CD1c-positive myeloid dendritic cell (primary cell): ENCODE results near the gene TAF13.
"Not testable (repeated sequence)": the region's sequence is repeated elsewhere in the genome, so short reads cannot be mapped to it uniquely, and the experiment has no call there.

Experiments
- DNase-seq: peaks from one replicate; pipeline ENCODE4 v3.0.0-alpha.2; 2016; ENCODE audit errors: extremely low spot score

TAF13 gene

DNA sequence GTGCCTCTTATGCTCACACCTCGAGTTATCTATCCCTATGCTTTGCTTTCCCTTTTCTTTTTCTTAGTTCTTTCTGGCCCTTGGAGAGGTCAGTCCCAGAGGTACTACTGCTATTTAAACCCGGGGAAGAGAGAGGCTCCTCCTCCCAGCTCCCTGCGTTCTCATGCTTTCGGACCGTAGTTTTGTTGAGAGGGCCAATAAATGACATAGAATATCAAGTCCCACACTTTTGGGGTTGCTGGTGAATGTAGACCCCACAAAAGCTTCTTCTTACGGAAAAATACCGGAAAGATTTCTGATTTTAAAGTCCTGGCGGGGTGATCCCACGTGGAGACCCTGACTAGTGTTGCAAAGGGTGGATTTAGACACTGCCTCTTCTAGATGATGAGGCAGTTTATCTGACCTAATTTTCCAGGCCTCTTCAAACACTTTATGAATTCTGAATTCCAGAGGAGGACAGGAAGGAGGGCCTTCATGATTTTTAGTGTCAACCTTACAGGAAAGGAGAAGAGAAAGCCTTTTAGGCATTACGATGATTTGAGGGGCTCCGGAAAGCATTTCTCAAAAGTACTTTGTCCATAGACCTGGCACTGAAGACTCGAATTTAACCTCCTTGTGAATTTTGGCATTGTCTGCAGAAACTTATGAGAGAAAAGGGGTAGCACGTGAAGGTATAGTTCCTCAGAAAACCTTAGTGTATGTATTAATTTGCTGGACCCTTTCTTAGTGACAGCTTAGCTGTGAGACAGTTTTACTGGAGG lies 15.5 kb upstream of the TAF13 start:
- DNase-seq: peak; percentile 30

DNA sequence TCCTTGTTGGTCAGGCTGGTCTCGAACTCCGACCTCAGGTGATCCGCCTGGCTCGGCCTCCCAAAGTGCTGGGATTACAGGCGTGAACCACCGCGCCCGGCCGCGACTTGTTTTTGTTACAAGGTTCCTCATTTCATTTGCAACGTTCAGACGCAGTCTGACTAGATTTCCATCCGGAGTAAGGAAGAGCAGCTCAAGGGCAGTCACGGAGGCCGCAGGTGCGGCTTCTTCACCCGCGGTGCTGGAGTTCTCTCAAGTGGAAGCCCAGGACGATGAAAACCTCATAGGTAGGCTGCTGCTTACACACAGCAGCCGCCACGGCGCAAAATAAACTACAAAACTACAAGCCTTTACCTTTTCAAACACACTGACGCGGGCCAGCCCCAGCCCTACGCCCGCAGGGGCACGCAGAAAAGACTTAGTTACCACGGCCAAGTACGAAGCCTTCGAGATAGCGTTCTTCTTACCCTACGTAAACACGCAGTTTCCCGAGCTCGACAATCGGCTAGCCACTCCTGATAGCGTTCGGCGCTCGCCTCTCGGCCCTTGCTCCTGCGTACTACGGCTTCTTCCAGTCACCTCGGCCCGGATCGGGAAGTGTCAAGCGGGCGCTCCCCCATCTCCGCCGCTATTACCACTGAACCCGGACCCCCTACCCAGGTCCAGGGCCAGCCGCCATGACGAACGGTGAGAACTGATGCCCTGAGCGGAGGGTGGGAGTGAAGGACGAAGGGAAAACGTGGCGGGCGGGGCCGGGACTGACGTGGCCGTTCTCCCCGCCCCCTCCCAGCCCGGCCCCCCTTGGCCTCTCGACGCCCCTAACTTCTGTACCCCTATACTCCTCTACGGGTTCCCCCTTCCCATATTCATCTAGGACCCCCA lies 14.6 kb upstream of the TAF13 start, which contains the start of gene TMEM167B:
Gene TMEM167B, plus strand, starts transcription at position 569 of the 882 bp plus-strand sequence. Its CDS starts 109 bp downstream, at position 678.
- DNase-seq: peak; percentile 96

DNA sequence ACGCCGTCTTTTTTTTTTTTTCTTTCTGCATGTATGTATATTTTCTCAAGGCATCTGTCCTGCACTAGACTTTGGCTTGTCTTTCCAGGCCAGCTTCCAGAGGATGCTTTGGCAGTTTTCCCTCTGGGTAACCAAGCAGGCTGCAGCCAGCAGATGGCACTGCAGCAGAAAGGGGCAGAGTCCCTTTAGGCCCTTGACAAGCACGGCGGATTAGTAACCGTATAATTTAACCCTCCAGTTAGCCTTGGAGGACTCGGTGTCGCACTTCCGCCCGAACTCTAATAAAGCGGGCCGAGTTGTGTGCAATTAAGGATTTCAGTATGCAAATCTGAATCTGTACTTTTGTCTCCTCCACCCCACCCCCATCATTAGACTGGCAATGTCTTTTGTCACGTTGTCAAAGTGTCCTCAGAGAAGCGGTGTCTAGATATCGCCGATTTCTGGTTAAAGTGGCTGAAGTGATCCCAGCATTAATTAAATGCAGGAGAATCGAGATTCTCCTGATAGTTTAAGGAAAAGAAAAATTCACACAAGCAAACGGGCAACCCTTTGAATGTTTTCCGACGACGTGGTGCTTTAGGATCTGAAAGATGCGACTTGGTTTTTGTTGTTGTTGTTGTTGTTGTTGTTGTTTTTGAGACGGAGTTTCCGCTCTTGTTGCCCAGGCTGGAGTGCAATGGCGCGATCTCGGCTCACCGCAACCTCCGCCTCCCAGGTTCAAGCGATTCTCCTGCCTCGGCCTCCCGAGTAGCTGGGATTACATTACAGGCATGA lies 13.6 kb upstream of the TAF13 start:
- peak; percentile 59 for DNase-seq

DNA sequence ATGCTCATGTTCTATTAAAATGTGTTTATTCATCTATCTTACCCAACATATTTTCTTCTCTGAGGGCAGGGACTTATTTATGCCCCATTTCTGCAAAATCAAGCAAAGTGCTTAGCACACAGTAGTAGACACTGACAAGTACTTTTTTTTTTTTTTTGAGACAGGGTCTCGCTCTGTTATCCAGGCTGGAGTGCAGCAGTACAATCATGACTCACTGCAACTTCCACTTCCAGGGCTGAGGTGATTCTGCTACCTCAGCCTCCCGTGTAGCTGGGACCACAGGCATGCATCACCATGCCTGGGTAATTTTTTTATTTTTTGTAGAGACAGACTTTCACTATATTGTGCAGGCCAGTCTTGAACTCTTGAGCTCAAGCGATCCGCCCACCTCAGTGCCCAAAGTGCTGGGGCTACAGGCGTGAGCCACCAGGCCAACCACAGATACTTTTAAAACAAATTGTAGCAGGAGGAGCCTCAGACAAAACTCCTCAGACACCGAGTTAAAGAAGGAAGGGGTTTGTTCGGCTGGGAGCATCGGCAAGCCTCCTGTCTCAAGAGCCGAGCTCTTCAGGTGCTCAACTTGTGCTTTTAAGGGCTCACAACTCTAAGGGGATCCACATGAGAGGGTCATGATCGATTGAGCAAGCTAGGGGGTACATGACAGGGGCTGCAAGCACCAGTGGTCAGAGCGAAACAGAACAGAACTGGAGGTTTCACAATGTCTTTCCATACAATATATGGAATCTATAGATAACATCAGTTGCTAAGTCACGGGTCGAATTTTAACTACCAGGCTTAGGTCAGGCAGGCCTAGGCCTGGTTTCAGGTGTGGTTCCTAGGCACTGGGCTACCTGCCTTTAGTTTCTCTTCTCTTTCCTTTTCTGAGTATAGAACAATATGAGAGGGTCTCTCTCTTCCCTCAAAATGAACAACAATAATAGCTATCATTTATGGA lies 9.0 kb upstream of the TAF13 start:
- no peak for DNase-seq

DNA sequence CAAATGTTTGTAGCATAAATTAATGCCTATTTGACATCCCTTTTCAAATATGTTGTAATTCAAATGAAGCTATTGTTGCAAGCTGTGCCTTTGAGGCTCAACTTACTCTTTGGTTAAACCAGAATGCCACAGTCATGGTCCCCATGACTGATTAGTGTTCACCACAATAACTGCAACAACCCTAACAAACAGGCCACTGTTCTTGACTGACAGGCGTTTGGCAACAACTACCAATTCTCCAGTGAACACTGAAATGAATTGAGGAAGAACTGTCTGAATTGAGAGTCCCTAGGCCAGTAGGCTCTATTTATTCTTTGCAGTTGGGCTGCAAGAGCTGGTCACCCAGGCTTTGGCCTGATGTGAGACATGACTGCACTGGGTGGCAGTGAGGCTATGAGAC lies 8.1 kb upstream of the TAF13 start:
- DNase-seq: no peak

DNA sequence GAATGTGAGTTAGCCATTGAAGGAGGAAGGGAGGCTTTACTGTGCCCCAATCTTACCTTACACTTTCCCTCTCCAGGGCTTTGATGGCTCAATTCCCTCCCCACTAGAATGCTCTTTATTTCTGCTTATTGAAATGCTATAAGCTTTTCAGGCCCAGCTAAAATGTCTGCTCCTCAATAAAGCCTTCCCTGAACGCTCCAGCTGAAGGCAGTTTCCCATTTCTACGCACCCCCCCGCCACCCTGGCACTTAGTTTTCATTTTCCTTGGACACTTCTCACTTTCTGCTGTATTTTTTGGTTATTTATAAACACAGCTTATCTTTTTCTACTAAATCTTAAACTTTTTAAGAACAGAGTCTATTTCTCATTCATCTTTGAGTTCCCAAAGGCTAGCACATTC lies 7.7 kb upstream of the TAF13 start:
- DNase-seq: no peak

DNA sequence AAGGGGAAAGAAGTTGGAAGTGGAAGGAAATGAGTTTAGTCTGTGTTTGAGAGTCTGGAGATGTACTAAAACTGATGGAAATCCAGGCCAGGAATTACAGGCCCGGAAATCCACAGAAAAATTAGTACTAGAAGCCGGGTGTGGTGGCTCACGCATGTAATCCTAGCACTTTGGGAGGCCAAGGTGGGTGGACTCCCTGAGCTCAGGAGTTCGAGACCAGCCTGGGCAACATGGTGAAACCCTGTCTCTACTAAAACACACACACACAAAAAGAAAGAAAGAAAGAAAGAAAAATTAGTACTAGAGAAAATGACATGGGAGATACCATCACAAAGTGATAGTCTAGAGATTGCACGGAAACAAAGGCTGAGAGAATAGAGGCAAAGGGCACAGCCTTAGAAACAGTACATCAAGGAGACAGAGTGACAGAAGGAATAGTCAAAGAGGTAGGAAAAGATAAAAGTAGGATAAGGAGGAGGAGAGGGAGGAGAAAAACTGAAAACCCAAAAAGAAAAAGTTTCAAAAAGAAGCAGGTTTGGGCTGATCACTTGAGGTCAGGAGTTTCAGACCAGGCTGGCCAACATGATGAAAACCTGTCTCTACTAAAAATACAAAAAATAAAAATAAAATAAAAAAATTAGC lies 4.8 kb upstream of the TAF13 start:
- no peak for DNase-seq

DNA sequence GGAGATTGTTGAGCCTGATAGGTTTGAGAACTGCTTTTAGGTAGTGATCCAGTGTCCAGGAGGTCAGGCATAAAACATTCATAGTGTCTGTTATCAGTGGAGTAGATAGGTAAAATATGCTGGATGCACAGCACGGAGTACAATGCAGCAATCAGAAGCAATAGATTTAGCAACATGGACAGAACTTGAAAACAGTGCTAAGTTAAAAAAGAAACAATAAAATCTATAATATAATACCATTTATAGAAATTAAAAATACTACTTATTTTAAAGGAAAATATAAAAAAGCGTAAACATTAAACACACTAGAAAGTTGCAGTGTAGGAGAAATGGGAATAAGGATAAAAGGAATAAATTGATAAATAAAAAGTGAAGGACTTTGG lies 3.4 kb upstream of the TAF13 start:
- DNase-seq: no peak

DNA sequence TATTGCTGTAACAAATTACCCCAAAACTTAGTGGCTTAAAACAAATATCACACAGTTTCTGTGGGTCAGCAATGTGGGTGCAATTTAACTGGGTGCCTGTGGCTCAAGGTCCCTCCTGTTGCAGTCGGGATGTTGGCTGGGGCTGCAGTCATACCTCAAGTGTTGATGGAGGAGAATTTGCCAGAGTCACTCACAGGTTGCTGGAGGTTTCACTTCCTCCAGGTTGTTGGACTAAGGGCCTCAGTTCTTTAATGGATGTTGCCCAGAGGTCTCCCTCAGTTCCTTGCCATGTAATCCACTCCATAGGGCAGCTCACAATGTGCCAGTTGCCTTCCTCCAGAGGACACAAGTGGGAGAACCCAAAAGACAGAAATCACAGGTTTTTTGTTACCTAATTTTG lies 2.5 kb upstream of the TAF13 start:
- DNase-seq: no peak

DNA sequence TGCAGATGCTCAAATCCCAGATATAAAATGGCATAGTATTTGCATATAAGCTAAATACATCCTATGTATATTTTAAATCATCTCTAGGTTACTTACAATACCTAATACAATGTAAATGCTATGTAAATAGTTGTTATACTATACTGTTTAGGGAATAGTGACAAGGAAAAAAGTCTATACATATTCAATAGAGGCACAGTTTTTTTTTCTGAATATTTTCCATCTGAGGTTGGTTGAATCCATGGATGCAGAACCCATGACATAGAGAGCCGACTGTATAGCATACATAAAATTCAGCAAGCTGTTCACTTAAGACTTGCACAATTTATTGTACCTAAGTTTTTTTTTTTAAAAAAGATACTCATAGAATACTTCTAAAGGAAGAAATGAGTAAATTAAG lies 6.5 kb downstream of the TAF13 start:
- no peak for DNase-seq

DNA sequence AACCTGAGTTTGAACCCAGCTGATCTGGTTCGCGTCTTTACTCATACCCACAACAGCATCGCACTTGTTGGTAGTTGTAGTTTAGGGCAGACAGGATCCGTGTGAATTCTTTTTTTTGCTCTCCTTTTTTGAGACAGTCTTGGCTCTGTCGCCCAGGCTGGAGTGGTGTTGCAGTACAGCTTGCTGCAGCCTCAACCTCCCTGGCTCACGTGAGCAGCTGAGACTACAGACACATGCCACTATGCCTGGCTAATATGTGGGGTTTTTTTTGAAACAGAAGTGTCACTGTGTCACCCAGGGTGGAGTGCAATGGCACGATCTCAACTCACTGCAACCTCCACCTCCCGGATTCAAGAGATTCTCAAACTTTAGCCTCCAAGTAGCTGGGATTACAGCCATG lies 7.9 kb downstream of the TAF13 start:
- DNase-seq: no peak

DNA sequence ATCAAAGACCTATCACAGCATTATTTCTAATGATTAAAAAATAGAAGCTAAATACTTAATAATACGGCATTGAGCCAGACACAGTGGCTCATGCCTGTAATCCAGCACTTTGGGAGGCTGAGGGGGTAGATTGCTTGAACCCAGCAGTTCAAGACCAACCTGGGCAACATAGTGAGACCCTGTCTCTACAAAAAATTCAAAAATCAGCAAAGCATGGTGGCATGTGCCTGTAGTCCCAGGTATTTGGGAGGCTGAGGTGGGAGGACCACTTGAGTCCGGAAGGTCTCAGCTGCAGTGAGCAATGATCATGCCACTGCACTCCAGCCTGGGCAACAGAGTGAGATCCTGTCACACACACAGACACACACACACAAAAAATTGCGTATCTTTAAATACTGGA lies 10.7 kb downstream of the TAF13 start:
- DNase-seq: no peak

DNA sequence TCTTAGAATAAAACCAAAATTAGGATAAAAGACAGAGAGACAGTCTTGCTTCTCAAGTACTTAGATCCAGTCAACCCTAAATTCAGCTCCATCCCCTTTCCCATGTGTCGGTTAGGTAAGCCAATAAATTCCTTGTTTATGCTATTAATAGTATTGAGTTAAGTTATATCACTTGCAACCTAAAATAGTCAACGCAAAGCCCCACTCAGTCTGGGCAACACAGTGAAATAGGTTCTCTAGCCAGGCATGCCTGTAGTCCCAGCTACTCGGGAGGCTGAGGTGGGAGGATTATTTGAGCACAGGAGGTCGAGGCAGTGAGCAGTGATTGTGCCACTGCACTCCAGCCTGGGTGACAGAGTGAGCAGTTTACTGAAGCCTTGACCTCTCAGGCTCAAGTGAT lies 14.6 kb downstream of the TAF13 start:
- DNase-seq: no peak

DNA sequence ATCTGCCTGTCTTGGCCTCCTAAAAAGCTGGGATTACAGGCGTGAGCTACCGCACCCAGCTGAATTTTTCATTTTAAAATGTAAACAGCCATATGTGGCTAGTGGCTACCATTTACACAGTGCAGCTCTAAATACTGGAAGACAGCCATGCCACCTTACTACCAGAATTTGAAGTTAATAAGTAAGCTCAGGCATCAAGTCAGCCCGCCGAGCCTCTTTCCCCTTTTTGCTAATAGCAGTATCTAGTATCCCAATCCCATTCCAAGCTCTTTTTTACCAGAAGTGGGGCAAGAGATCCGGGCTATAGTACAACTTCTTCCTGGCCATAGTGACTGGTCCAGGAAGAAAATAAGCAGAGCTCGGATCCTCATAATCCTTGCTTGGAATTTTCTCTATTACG lies 15.1 kb downstream of the TAF13 start:
- DNase-seq: no peak

DNA sequence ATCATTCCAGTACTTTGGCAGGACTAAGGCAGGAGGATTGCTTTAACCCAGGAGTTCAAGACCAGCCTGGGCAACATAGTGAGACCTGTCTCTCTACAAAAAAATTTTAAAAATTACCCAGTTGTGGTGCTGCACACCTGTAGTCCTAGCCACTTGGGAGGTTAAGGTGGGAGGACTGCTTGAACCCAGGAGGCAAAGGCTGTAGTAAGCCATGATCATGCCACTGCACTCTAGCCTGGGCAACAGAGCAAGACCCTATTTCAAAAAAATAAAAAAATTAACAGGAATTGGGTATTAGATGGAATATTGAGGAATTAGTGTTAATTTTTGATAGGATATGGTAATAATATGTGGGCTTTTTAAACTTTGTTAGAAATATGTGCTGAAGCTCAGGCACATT lies 16.8 kb downstream of the TAF13 start:
- no peak for DNase-seq

DNA sequence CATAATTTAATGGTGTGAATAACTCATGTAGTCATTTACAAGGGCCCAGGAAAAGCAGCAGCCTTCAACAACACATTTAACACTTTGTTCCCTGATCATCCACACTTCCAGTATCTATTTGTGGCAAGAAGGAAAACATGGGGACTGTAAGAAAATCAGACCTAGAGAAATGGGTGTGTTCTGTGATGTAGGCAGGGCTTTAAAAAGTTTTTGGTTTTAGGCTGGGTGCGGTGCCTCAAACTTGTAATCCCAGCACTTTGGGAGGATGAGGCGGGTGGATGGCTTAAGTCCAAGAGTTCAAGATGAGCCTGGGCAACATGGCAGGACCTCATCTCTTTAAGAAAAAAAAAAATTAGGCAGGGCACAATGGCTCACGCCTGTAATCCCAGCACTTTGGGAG lies 19.7 kb downstream of the TAF13 start:
- no peak for DNase-seq

DNA sequence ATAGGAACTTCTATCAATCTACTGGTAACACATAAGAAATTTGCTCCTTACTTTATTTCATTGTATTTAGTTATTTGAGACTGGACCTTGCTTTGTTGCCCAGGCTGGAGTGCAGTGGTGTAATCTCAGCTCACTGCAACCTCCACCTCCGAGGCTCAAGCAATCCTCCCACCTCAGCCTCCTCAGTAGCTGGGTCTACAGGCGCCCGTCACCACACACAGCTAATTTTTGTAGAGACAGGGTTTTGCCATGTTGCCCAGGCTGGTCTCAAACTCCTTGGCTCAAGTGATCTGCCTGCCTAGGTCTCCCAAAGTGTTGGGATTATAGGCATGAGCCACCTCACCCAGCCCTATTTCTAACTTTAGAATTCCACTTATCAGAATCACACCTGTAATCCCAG lies 23.7 kb downstream of the TAF13 start:
- DNase-seq: not testable (repeated sequence)

DNA sequence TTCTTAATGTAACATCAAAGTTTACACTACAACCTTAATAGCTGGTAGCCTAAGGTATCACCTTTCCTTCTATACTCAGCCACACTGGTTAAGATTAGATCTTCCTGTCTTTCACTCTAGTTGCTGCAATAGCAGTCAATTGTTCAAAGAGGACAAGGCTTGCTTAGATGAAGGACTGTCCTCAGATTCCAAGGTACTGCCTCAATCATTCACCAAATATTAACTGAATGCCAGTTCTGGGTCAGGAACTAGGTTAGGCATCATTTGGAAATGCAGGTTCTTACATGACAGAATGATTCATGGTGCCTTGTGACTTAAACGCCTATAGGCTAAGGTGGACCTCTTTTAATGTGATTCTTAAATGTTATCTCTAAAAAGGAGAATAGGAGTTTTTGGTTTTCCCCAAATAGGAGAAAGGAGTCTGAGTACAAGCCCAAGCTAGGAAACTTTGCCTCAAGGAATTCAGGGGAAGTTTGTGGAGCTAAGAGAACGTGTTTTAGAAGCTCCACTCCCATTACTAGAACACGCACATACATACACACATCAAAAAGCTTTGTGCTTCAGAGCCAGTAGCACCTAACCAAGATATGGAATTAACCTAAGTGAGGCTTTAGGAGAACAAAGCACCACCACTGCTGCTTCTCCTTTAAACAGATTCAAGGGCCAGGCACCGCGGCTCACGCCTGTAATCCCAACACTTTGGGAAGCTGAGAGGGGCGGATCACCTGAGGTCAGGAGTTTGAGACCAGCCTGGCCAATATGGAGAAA lies 25.4 kb downstream of the TAF13 start:
- DNase-seq: no peak

DNA sequence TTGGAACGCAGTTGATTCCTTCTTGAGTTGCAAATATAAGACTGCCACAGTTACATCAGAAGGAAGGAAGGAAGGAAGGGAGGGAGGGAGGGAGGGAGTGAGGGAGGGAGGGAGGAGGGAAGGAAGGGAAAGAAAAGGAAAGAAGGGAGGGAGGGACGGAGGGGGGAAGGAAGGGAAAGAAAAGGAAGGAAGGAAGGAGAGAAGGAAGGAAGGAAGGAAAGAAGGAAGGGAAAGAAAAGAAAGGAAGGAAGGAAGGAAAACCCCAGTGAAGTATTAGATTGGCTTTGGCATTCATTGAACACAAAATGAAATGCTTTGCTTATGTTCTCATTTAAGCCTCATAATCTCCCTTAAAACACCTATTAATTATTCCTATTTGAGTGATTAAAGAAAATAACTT lies 27.5 kb downstream of the TAF13 start:
- DNase-seq: no peak

DNA sequence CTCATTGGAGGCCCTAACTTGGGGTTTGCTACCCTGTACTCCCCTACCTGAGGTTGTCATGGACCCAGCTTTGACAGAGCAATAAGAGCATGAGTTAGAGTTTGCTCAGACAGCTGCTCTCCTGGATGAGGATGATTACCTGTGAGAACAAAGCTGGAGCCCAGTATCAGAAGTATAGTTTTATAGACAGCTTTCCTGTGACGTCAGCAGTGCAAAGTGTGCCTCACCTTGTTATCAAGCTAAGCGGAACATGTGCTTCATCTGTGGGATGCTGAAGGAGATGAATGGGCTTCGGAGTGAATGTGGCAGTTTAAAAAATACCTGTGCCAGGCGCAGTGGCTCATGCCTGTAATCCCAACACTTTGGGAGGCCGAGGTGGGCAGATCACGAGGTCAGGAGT lies 28.5 kb downstream of the TAF13 start:
- no peak for DNase-seq
